ENCODE measurements around the gene CD8B.
"Not testable (repeated sequence)": the region's sequence is repeated elsewhere in the genome, so short reads cannot be mapped to it uniquely, and the experiment has no call there.

The CD8B gene
- total RNA-seq, result 80.1 to 496 (median 136) reads per million in 9 experiments

DNA sequence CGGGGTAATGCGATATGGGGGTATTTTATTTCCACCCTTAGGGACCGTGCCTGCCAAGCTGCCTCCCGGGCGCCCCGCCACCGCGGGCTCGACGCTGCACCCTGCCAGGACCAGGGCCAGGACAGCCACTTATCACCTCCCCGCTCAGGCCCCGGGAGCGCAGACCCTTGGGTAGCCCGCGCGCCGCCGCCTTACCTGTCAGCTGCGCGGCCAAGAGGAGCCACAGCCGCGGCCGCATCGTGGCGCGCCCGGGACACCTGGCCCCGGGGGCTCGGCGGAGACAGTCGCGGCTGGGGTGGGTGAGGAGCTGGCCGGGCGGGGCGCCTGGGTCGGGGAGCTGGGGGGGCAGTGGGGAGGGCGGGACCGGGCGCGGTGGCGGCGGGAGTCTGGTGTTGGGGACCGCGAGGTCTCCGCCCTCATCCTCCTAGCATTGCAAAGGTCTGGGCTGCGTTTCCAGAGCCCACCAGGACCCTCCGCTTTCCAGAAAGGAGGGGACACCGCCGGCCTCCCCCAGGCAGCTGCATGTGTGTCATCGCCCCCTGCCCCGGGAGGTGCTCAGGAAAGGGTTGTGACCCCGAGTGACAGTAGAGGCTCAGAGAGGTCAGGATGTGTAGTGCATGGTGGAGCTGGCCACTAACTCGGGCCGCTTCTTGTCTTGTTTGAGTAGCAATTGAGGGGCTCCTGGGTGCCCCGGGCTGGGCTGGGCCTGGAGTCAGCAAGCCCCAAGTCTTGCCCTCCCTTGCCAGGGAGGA lies at the start of gene CD8B:
Gene CD8B (minus strand): TSS at position 259 of the 752 bp plus-strand sequence. CDS start 21 bp downstream, at position 238.
- H3K27me3 Mint-ChIP-seq, H3K9me3 Mint-ChIP-seq: not testable (repeated sequence)
- DNase-seq (peak in 1 of 3 experiments; percentile 26), ATAC-seq (replicated peaks) (peak; percentile 59)
- H3K36me3 Mint-ChIP-seq (ENCODE audit: insufficient read depth), result peaks cover 10% of the 10 kb centered on the region
- peaks cover 13 to 19% of the 10 kb centered on the region in 2 donors for H3K4me1 Mint-ChIP-seq (ENCODE audit: low read depth in 2 of 2)
- peak within 1 kb of the TSS; percentile 85 to 90 for H3K4me3 Mint-ChIP-seq
- H3K27ac Mint-ChIP-seq, result peak within 1 kb of the TSS; percentile 85 to 94

DNA sequence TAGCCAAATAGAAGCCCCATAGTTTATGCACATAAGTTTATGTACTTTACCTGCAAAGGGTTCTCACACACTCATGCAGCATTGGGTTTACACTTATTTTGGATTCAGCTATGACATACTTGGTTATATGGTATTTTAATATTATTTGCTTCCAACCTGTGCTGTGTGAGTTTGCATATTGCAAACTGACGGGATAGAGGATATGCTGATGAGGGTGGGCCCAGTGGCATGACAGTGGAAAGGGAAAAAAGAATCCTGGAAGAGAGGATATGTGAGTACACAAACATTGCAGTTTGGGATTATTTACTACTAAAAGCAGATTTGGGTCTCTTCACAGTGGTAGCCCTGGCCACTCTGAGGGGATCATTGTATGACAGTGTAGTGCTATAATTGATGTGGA lies 44.2 kb upstream of the CD8B start:
- not testable (repeated sequence) for DNase-seq; H3K4me1 Mint-ChIP-seq (ENCODE audit: low read depth in 2 of 2); H3K27ac Mint-ChIP-seq; H3K36me3 Mint-ChIP-seq (ENCODE audit: insufficient read depth); H3K27me3 Mint-ChIP-seq; H3K4me3 Mint-ChIP-seq; H3K9me3 Mint-ChIP-seq; ATAC-seq (replicated peaks)

DNA sequence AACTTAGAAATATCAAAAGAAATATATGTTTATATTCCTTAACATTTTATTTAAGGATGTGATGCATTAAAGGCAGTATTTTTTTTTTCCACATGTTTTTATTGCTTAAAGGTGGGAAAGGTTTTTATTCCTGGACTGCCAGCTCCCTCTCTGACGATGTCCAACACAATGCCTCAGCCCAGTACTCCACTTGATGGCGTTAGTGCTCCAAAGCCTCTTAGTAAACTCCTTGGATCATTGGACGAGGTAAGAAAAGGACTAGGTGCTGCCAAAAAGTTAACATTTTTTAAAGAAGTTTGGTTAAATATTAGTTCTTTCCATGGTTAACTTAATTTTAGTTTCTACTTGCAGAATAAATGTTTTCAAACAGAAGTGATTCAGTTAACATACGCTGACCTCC lies 39.0 kb upstream of the CD8B start:
- not testable (repeated sequence) for H3K27me3 Mint-ChIP-seq; H3K9me3 Mint-ChIP-seq; H3K4me1 Mint-ChIP-seq (ENCODE audit: low read depth in 2 of 2); H3K4me3 Mint-ChIP-seq; ATAC-seq (replicated peaks); H3K27ac Mint-ChIP-seq; DNase-seq; H3K36me3 Mint-ChIP-seq (ENCODE audit: insufficient read depth)

DNA sequence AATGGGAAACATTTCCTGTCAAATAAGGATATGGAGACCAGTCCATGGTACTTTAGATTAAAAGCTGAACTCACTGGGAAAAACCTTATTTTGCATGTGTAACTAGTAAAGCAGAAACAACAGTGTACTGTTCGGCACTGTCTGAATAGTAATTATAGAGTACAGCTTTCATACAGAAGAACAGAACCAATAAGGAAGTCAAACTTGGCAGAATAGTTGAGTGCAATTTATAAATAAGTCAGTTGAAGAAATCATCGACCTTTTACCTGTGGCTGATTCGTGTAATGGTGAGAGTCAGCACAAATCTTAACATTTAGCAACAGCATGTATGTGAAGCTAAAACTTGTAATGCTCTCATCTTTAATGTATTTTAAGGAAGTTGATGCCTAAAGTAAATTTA lies 24.3 kb upstream of the CD8B start:
- H3K4me3 Mint-ChIP-seq; H3K9me3 Mint-ChIP-seq; ATAC-seq (replicated peaks): not testable (repeated sequence)

DNA sequence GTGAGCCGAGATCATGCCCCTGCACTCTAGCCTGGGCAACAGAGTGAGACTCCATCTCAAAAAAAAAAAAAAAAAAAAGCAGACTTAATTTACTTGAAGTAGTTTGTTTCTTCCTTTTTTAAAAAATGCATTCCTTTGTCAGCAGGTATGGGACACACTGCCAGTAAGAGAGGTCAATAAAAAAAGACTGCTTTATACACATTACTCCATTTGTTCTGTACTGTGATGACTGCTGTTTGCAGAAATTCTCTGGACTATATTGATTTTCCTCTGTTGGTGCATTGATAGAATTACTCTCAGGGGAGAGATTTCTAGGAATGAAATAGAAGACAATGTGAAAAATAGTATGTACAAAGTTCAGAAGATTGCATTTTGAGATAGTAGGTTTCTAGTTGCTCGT lies 21.2 kb upstream of the CD8B start:
- not testable (repeated sequence) for H3K27me3 Mint-ChIP-seq; ATAC-seq (replicated peaks); H3K36me3 Mint-ChIP-seq (ENCODE audit: insufficient read depth); H3K9me3 Mint-ChIP-seq; DNase-seq; H3K27ac Mint-ChIP-seq; H3K4me3 Mint-ChIP-seq; H3K4me1 Mint-ChIP-seq (ENCODE audit: low read depth in 2 of 2)

More for the DNA sequence above, 24.3 kb upstream of the CD8B start:
- DNase-seq; H3K36me3 Mint-ChIP-seq (ENCODE audit: insufficient read depth); H3K27me3 Mint-ChIP-seq; H3K27ac Mint-ChIP-seq; H3K4me1 Mint-ChIP-seq (ENCODE audit: low read depth in 2 of 2): not testable (repeated sequence)

DNA sequence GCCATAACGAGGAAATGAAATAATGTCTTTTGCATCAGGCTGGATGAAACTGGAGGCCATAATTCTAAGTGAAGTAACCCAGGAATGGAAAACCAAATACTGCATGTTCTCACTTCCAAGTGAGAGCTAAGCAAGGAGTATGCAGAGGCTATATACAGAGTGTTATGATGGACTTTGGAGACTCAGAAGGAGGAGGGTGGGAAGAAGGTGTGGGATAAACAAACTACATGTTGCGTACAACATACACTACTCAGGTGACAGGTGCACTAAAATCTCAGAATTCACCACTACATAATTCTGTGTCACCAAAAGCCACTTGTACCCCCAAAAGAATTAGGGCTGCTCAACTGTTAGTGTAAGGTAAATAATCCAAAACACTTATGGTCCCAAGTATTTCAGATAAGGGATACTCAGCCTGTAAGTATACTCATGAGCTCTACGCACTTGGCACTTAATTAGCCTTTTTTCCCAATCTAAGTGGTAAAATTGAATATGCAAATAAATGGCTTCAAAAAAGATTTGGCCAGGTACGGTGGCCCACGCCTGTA lies 20.5 kb upstream of the CD8B start:
- H3K27me3 Mint-ChIP-seq; H3K36me3 Mint-ChIP-seq (ENCODE audit: insufficient read depth); ATAC-seq (replicated peaks); H3K4me3 Mint-ChIP-seq; H3K9me3 Mint-ChIP-seq; DNase-seq; H3K4me1 Mint-ChIP-seq (ENCODE audit: low read depth in 2 of 2); H3K27ac Mint-ChIP-seq: not testable (repeated sequence)

DNA sequence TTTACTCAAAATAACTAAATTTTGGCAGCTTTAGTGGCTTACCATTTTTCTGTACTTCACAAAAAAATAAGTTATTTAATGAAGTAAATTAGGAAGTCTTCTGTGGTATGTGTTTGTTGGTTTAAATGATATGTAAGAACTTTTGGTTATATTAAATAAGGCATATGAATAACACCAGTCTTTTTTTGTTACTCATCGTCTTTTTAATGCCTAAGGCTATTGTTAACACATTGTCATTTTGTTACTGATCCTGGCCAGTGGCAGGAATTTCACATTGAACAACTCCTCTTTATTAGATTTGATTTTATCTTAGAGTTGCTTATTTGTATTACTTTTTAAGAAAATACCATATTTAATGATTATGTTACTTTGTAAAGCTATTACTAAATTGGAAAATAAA lies 17.3 kb upstream of the CD8B start:
- not testable (repeated sequence) for H3K27ac Mint-ChIP-seq; H3K9me3 Mint-ChIP-seq; H3K4me3 Mint-ChIP-seq; H3K4me1 Mint-ChIP-seq (ENCODE audit: low read depth in 2 of 2); DNase-seq; ATAC-seq (replicated peaks); H3K36me3 Mint-ChIP-seq (ENCODE audit: insufficient read depth); H3K27me3 Mint-ChIP-seq

DNA sequence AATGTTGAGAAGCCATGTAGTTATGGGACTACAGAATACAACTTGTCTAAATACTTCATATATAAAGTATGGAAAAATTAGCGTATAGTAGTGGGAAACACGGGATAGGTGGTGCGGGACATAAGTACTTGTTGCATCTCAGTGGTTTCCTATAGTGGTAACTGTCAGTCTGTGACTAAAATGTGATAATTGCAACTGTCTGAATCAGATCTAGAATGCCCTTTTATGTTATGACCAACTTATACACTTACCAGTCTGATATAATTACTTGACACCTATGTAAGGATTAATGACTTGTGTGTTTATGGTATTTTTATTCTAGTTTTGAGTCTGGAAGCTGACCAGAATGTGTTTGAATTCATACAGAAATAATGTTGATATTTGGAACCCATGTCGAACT lies 9.3 kb upstream of the CD8B start:
- not testable (repeated sequence) for H3K36me3 Mint-ChIP-seq (ENCODE audit: insufficient read depth); H3K9me3 Mint-ChIP-seq; H3K27me3 Mint-ChIP-seq; H3K4me3 Mint-ChIP-seq; H3K4me1 Mint-ChIP-seq (ENCODE audit: low read depth in 2 of 2); DNase-seq; H3K27ac Mint-ChIP-seq; ATAC-seq (replicated peaks)

DNA sequence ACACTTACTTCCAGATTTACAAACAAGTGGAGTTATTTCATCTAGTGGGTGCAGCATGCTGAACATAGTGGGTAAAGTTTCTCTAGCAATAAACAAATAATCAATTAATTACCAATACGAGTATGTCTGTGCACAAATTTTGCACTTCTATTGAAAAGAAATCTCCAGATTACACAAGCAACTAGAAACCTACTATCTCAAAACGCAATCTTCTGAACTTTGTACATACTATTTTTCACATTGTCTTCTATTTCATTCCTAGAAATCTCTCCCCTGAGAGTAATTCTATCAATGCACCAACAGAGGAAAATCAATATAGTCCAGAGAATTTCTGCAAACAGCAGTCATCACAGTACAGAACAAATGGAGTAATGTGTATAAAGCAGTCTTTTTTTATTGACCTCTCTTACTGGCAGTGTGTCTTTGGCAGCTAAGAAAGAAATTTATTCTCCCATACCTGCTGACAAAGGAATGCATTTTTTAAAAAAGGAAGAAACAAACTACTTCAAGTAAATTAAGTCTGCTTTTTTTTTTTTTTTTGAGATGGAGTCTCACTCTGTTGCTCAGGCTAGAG lies 7.3 kb upstream of the CD8B start:
- not testable (repeated sequence) for H3K4me3 Mint-ChIP-seq; H3K36me3 Mint-ChIP-seq (ENCODE audit: insufficient read depth); H3K4me1 Mint-ChIP-seq (ENCODE audit: low read depth in 2 of 2); DNase-seq; H3K9me3 Mint-ChIP-seq; ATAC-seq (replicated peaks); H3K27me3 Mint-ChIP-seq; H3K27ac Mint-ChIP-seq

DNA sequence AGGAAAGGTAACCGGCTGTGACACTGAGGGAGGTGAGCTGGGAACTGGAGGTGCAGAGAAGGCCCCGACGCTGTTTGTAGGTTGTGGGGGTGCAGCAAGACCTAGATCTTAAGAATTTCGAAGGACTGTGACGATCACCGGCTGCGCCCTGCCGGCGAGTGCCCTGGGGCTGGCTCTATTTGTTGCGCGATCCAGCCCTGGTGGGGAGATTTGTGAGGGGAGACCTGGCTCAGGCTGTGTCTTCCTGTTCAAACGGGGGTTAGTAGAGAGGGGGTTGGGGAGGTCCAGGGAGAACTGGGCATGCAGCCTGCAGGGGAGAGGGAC lies 656 bp upstream of the CD8B start:
- peak; percentile 58 for ATAC-seq (replicated peaks)
- peaks cover 13 to 19% of the 10 kb centered on the region in 2 donors for H3K4me1 Mint-ChIP-seq (ENCODE audit: low read depth in 2 of 2)
- not testable (repeated sequence) for H3K27me3 Mint-ChIP-seq, H3K9me3 Mint-ChIP-seq, DNase-seq
- peak overlapping the region; percentile 63 to 94 for H3K27ac Mint-ChIP-seq
- peak overlapping the region; percentile 68 to 90 for H3K4me3 Mint-ChIP-seq
- H3K36me3 Mint-ChIP-seq (ENCODE audit: insufficient read depth), result peaks cover 10% of the 10 kb centered on the region

DNA sequence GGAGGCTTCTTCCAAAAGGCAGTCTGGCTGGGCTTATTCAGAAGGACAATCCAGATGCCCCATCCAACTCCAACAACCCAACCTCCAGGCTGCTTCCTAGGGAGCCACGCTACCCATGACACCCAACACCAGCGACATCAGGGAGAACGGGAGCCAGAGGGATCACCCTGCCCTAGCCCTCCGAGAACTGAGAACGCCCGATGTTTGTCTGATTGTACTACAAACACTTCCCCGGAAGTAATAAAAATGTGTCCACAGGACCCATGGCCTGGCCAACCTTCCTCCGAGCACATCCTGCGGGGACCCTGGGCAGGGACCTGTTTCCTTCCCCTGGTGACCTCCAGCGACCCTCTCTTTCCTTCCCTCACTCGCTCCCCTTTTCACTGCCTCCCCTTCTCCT lies 511 bp downstream of the CD8B start:
- peak overlapping the region; percentile 85 to 90 for H3K4me3 Mint-ChIP-seq
- not testable (repeated sequence) for H3K27me3 Mint-ChIP-seq, H3K9me3 Mint-ChIP-seq
- DNase-seq (peak in 1 of 3 experiments; percentile 31), ATAC-seq (replicated peaks) (peak; percentile 37)
- H3K36me3 Mint-ChIP-seq (ENCODE audit: insufficient read depth), result peaks cover 13% of the 10 kb centered on the region
- H3K27ac Mint-ChIP-seq, result peak overlapping the region; percentile 85 to 94
- peaks cover 13 to 19% of the 10 kb centered on the region in 2 donors for H3K4me1 Mint-ChIP-seq (ENCODE audit: low read depth in 2 of 2)

DNA sequence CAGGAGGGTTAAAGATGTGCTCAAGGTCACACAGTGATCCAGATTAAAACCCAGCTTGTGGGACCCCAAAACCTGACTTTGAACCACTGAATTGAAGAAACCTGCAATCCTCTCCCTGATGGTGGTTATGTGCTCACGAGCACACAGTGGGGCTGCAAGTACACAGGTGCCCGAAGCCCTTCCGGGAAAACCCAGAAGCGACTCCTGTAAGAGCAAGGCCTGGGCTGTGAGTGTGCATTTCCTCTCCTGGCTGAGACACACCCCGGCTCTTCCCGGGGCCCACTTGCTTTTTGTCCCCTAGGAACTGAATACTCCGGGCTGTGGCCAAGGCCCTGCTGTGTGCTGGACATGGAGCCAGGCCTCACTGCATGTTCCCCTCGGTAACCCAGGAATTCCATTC lies 1.1 kb downstream of the CD8B start:
- H3K9me3 Mint-ChIP-seq, DNase-seq, H3K27me3 Mint-ChIP-seq: not testable (repeated sequence)
- peak; percentile 12 for ATAC-seq (replicated peaks)
- peak overlapping the region; percentile 85 to 94 for H3K27ac Mint-ChIP-seq
- H3K4me1 Mint-ChIP-seq (ENCODE audit: low read depth in 2 of 2), result peaks cover 17 to 24% of the 10 kb centered on the region in 2 donors
- peaks cover 13% of the 10 kb centered on the region for H3K36me3 Mint-ChIP-seq (ENCODE audit: insufficient read depth)
- peak overlapping the region; percentile 85 to 90 for H3K4me3 Mint-ChIP-seq

DNA sequence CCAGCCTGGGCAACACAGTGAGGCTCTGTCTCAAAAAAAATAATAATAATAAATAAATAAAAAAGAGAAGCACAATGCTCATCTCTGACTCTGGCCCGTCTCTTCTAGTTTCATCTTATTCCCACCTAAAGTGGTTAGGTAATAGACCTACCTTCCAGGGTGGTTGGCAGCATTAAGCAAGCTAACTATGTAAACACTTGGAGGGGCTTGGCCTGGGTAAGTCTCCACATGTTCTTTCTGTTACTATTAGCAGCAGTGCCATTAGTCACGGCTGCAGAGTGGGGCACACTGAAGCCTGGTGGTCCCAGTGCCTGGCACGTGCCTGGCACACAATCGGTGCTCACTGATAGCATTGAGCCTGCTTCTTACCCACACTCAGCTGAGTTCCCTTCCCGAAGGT lies 4.0 kb downstream of the CD8B start:
- not testable (repeated sequence) for ATAC-seq (replicated peaks); H3K27ac Mint-ChIP-seq
- H3K36me3 Mint-ChIP-seq (ENCODE audit: insufficient read depth), result peaks cover 20% of the 10 kb centered on the region

DNA sequence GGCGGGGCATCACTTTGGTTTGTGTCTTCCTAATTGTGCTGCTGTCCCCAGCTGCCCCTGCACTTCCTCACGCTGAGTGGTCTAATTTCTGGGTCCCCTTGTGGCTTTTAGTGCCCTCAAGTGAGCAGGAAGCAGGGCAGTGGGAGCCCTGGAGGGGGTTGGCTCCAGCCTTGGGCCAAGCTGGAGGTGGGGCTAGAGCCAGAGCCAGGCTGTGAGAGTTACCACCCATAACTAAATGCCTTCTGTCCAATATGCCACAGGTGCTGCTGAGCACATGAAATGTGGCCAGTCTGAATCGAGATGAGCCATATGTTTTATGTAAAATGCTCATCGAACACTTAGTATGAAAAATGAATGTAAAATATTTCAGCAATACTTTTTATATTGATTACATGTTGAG lies 5.2 kb downstream of the CD8B start:
- H3K27ac Mint-ChIP-seq; H3K9me3 Mint-ChIP-seq; ATAC-seq (replicated peaks); H3K4me3 Mint-ChIP-seq; DNase-seq; H3K27me3 Mint-ChIP-seq: not testable (repeated sequence)
- Mint-ChIP-seq H3K4me1 (ENCODE audit: low read depth in 2 of 2) (peaks cover 14 to 32% of the 10 kb centered on the region in 2 donors), H3K36me3 (ENCODE audit: insufficient read depth) (peaks cover 19% of the 10 kb centered on the region)

More for the DNA sequence above, 4.0 kb downstream of the CD8B start:
- H3K4me3 Mint-ChIP-seq, result peak overlapping the region; percentile 56 to 62
- not testable (repeated sequence) for DNase-seq, H3K27me3 Mint-ChIP-seq, H3K9me3 Mint-ChIP-seq
- peaks cover 14 to 30% of the 10 kb centered on the region in 2 donors for H3K4me1 Mint-ChIP-seq (ENCODE audit: low read depth in 2 of 2)
